GM13976 (cell line): ENCODE data around the gene CACNA1H.
"Not testable (repeated sequence)": the region's sequence is repeated elsewhere in the genome, so short reads cannot be mapped to it uniquely, and the experiment has no call there.

Experiments
- DNase-seq: peaks from one replicate; pipeline ENCODE4 v3.0.0; 2012; ENCODE audit warnings: low spot score
- CTCF ChIP-seq: IDR thresholded peaks from 2 replicates; pipeline ENCODE4 v1.5.1; 2012; ENCODE audit warnings: borderline replicate concordance, mild to moderate bottlenecking; ENCODE audit not compliant: insufficient read depth; ENCODE audit errors: extremely low read depth, missing control alignments, control extremely low read depth
- in situ Hi-C: fragments of 300-500 bp; cut with MboI; formaldehyde crosslinking; loops from one replicate; pipeline ENCODE4 v1.12.0; 2022; ENCODE audit warnings: low sequenced_read_pairs, mixed read lengths, inconsistent platforms; ENCODE audit not compliant: unreplicated experiment

The CACNA1H gene

GRCh38 chr16:1221628-1222552, 69.0 kb downstream of the CACNA1H start:
- no peak for TF ChIP-seq CTCF
- DNase-seq: no peak
- in situ Hi-C loops: loop anchor here (25.0 kb wide), 1 partner anchor 90 kb away; the partner anchor contains the start of gene UBE2I

- no peak for TF ChIP-seq CTCF
- in situ Hi-C loops: loop anchor here (25.0 kb wide), 1 partner anchor 90 kb away; the partner anchor contains the start of gene UBE2I
- DNase-seq: no peak
These were observed 69.8 kb downstream of the CACNA1H start for GRCh38 chr16:1222553-1223354.

- no peak for TF ChIP-seq CTCF
- DNase-seq: no peak
- in situ Hi-C loops: loop anchor here (25.0 kb wide), 1 partner anchor 89 kb away; the partner anchor contains the start of gene UBE2I
These were observed 70.7 kb downstream of the CACNA1H start for GRCh38 chr16:1223355-1224214.

- TF ChIP-seq CTCF: no peak
- DNase-seq: no peak
- in situ Hi-C loops: loop anchor here (25.0 kb wide), 1 partner anchor 88 kb away; the partner anchor contains the start of gene UBE2I
These were observed 71.7 kb downstream of the CACNA1H start for GRCh38 chr16:1224558-1224957.

GRCh38 chr16:1225051-1225451, 72.1 kb downstream of the CACNA1H start, which contains the start of gene TPSG1:
Gene TPSG1, minus strand, starts transcription at chr16:1225268. Its CDS starts 16 bp downstream, at chr16:1225252.
- DNase-seq: no peak
- in situ Hi-C loops: no loop called here
- TF ChIP-seq CTCF: no peak

GRCh38 chr16:1225728-1226311, 72.9 kb downstream of the CACNA1H start:
- in situ Hi-C loops, DNase-seq: not testable (repeated sequence)

GRCh38 chr16:1226692-1227091, 73.8 kb downstream of the CACNA1H start:
- in situ Hi-C loops: not testable (repeated sequence)

GRCh38 chr16:1228227-1228626, 75.3 kb downstream of the CACNA1H start:
- not testable (repeated sequence) for DNase-seq

More at GRCh38 chr16:1226692-1227091, 73.8 kb downstream of the CACNA1H start:
- not testable (repeated sequence) for DNase-seq

GRCh38 chr16:1229476-1229875, 76.6 kb downstream of the CACNA1H start:
- in situ Hi-C loops, DNase-seq: not testable (repeated sequence)

More at GRCh38 chr16:1228227-1228626, 75.3 kb downstream of the CACNA1H start:
- in situ Hi-C loops: not testable (repeated sequence)

GRCh38 chr16:1230084-1230470, 77.2 kb downstream of the CACNA1H start, which contains the start of gene TPSB2:
Gene TPSB2, minus strand, starts transcription at chr16:1230184. Its CDS starts 233 bp downstream, at chr16:1229951.
- in situ Hi-C loops, DNase-seq: not testable (repeated sequence)
